GM19035 (cell line): Measurements from ENCODE around the gene LOXL3.
A peak's percentile ranks its signal among the peaks of the same experiment; 100 is the strongest.

Experiments
- ATAC-seq: cut with Tn5 transposase; IDR thresholded peaks from one replicate; pipeline ENCODE4 v1.9.1; 2021; ENCODE audit not compliant: unreplicated experiment

The LOXL3 gene

DNA sequence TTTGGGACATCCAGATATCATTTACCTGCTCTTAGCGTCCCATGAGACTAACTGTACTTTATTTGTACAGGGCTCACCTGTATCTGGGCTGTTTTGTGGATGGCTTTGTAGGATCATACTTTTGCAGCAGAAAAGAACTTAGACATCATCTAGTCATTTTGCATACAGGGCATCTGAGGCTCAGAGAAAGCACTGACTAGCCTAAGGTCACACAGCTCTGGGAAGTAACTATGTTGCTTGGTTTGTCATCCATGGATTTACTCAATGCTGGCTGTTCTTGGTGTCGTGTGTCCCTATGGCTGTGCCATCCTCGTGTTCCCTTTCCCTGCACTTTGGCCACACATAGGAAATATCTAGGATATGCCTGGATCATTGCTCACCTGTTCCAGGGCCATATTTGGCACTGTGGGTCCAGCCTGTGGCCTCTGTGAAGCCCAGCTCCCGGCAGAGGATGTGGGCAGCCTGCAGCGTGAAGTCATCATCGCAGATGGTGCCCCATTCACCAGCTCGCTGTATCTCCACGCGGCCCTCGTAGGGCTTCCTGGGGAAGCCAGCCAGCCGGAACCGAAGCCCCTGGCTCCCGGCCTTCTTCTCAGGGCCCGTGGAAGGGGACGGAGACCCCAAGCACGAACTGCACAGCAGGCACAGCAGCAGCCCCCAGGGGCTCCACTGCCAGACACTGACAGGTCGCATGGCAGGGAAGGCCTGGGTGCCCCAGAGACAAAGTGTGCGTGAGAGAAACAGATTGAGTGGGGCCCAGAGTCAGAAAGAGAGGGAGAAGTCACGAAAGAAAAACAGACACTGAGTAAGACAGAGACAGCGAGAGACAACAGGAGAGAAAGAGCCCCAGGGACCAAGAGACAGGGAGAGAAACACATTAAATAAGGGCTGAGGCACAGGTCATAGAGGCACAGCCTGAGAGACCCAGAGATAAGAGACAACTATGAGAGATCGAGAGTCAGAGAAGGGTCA lies 1.5 kb downstream of the LOXL3 start:
- ATAC-seq = no peak

DNA sequence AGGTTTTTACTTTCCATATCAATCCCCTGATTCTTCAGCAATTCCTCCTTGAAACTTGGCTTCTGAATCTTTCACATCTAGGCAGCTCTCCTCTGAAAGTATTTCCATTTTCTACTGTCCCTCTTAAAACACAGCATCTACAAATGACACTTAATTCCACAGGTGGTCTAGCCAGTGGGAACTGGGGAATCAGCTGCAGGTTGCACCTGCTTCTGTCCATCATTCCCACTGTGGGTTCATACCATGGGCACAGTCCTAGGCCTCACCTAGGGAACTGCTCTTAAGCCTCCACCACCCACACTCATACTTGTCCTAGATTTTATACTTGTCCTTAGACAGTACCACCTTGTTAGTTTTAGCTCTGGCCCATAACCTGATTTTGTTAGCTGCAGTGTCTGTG lies 2.2 kb downstream of the LOXL3 start:
- ATAC-seq = no peak

DNA sequence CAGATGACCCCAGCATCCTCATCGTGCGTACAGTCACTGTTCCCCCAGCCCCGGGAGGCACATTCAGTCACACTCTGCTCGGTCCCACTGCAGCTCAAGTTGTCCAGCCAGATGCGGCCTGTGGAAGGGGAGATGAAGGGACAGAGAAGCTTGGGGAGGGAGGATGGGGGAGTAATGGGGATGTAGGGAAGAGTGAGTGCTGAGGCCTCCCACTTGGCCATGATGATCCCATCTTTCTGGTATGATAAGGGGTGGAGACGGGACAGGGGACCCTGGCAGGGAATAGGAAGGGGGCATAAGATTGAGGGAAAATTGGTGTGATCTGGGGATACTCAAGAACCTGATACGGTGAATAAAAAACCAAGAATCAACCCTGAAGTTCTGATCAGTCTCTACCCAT lies 3.5 kb downstream of the LOXL3 start:
- ATAC-seq = no peak

DNA sequence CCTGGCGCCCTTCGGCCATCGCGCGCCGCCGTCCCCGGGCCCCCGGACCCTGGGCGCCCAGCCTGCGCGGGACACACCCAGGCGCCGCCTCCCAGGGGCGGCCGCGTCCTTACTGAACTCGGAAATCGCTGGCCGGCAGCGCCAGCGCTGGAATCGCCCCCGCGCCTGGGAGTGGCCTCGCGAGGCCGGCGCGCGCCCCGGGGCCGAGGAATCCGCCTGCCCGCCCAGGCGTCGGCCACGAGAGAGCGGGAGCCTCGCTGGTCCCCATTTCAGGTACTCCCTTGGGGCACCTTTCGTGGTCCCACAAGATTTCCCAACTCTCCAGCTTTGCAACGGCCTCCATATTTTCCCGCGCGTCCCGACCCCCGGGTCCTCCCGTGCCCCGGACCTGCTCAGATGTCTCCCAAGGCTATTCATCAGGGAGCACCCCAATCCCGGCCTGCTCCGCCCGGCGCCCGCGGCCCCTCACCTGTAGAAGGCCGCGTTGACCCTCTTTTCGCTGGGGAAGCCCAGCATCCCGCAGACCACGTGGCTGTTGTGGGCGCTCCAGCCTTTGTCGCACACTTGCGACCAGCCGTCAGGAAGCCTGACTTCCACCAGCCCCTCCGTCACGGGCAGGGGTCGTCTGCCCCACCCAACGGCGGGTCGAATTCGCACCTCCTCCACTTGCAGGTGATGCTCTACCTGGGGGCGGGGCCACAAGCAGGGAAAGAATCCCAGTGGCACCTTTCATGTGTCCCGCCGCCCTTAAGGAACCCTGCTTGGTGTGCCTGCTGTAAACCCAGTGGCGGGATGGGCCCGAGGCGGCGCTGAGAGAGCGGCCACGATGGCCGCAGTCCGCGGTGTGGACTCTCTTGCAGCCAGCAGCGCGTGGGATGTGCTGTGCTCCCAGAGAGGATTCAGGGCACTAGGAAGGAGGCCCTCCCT lies 4.6 kb downstream of the LOXL3 start:
- ATAC-seq = peak; percentile 31

DNA sequence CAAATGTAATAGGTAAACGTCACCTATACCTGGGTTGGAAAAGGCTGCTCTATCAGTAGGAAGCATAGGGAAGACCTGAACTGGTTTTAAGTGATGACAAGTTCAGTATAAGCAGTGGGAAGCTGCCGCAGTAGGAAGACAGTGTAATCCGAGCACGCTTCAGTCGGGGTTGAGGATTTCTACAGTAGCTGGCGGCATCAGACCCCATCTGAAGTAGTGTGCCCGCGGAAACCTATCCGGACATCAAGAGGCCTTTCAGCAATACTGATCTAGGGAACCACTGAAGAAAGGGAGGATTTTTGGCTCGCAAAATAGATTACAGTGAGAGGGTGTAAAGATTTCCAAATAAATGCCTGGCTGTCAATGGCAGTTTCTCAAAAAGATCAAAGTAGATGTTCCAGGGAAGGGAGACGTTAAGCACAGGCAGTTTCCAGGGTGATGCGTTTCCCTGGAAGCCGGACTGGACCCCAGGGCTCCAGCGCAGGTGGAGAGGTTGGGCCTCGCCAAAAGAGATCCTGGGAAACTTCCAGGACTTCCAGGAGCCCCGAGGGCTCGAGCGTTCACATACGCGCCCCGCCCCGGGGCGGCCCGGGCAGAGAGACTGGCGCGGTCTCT lies 5.3 kb downstream of the LOXL3 start:
- no peak for ATAC-seq

DNA sequence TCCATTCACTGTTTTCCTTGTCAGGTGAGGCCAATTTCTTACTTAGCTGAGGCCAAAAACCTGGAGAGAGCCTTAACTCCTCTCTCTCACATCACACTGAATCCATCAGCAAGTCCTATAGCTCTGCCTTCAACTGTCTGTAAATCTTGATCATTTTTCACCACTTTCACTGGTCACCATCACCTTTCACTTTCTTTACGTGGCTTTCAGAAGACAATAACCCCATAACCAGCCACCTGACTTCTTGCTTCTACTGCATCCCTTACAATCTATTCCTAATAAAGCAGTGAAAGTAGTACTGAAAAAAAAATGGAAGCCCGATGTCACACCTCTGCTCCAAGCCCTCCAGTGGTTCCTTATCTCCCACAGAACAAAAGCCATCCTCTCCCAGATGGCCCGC lies 7.7 kb downstream of the LOXL3 start:
- ATAC-seq = no peak

DNA sequence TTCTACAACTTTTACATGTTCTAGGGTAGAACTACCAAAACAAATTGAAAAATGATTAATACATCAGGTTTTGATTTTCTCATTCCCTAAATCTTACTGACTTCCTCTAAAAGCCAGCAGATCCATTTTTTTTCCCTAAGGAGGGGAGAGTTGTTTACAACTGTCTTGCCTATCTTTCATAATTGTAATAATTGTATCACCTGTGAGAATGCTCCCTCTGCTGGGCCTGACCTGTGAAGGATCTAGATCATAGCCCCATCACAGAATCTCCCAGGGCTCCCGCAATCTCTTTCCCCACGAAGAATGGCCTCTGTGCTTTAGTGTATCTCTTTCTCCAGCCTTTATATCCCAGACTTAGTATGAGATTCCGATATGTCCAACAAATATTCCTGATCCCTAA lies 9.1 kb downstream of the LOXL3 start:
- no peak for ATAC-seq

DNA sequence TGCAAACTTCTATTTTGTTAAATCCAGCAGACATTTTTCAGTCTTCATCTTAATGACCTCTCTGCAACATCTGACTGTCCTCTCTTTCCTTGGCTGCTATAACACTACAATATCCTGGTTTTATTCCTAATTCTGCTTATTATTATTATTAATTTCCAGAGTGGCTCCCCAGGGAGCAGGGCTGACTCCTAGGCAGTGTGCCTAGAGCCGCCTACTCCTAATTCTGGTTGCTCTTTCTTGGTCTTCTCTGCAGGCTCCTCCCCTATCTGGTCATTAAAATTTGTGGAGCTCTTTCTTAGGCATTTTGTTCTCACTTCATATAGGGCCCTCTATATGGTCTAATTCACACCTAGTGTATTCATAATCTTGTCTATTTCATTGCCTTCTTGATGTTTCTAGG lies 10.8 kb downstream of the LOXL3 start:
- ATAC-seq = no peak

DNA sequence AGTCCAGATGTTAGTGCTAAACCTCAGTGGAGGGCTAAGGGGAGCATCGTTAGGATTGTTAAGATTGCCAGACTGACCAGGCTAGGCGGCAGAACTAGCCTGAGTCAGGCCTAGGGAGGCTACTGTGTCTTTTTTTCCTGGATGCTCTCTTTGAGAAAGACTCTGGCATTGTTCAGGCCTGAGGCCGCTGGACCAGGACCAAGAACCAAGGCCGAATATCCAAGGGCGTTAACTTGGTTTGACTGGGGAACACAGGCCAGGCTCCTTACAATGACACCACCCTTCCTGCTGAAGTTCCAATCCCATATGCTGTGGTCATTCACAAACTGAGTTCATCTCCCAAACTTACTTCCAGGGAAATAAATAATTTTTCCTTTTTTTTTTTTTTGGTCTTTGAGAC lies 13.5 kb downstream of the LOXL3 start:
- no peak for ATAC-seq

DNA sequence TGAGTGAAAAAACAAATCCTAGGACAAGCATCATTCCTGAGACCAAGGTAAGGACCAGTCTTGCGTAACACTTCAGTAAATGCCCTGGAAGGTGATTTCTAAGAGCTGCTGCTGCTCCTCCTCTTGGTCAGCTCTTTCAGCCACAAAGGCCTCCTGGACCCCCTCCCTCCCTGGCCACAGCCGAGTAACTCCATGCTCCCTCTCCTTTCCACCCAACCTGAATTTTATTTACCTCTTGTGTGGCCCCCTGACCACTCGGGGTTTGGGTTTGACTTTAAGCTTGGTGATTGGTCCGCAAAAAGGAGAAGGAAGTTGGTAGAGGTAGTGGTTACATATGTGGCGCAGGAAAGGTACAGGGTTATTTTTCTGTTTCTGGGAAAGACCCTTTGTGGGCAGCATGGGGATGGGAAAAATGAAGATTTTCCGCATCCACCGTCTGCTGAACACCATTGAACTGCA lies 14.8 kb downstream of the LOXL3 start:
- ATAC-seq = no peak

DNA sequence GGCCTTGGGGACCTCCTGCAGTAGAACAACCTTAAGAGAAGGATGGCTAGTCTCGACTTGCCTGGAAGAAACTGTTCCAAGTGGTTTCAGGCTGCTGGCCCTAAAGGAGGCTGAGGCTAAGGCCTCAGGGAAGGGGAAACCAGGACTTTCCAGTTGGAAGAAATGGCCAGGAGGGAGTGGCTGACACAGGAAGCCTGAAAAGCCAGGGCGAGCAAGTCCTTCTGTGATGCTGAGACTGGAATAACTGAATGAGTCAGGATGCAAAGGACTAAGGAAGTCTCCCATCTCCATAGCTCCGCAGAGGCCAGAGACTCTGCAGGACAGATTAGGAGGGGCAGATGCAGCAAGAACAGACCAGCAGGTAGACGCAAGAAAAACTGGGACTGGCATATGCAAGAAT lies 16.6 kb downstream of the LOXL3 start:
- ATAC-seq = no peak

DNA sequence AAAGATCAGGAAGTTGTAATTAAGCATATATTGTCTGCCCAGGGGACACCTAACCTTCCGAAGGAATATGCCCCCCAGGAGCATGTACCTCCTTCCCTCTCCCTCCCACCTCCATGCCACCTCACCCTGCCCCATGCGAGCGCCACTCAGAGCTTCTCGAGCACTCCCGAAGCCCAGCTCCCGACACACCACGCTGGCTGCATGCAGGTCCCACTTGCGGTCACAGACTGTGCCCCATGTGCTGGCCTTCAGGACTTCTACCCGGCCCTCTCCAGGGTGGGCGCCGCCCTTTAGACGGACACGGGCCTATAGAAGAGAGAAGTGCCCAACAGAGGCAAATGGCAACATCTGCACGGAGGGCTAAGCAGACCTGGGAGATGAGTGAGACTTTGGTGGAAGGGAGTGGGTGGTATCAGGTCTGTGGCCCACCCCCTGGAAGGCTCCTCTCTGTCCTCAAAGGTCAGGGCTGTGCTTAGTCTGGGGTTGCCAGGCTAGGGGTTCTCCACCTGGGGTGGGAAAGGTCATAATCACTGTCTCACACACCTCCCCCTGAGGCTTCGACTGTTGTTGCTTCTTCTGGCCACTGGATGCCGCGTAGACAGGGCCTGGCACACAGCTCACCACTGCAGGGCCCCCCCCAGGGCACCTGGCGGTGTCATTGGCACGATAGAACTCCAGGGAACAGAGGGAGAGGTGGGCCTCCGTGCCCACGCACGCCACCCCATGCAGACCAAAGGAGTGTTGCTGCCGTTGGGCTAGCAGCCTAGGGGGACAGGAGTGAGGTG lies 17.4 kb downstream of the LOXL3 start:
- no peak for ATAC-seq

DNA sequence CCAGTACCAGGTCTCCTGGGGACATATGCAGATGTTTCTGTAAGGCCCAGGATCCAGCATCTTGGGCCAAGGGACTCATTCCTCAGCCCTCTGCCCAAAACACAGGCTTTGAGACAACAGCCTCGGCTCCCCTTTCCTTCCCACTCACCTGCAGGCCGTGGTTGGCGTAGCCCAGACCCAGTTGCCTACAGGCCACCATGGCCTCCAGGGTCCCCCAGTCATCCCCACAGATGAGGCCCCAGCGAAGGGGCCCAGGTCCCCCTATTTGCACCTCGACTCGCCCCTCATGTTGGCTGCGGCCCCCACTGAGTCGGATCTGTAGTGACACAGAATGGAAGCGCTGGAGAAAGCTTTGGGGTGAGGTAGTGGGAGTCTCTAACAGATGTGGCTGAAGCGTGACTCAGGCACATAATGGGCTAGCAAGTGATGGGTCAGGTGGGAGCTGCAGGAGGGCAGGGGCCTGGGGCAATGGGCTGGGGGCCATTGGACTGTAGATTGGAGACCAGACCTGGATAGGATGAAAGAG lies 18.2 kb downstream of the LOXL3 start:
- no peak for ATAC-seq

DNA sequence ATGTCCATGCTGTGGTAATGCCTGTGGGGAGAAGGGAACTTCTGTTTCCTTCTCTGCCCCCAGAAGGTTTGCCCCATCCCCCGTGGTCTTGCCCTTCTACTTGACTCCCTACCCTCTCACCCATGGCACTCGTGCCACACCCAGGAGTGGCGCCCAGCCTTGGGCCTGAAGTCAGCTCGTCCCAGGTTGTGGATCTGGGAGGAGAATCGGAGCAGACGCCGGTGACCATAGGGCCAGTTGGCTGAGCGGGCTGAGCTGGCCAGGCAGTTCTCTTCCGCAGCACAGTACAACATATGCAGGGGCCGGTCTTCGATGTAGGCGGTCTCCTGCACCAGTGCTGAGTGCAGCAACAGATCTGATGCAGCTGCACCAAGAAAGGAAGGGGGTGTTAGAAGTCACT lies 19.3 kb downstream of the LOXL3 start:
- no peak for ATAC-seq

DNA sequence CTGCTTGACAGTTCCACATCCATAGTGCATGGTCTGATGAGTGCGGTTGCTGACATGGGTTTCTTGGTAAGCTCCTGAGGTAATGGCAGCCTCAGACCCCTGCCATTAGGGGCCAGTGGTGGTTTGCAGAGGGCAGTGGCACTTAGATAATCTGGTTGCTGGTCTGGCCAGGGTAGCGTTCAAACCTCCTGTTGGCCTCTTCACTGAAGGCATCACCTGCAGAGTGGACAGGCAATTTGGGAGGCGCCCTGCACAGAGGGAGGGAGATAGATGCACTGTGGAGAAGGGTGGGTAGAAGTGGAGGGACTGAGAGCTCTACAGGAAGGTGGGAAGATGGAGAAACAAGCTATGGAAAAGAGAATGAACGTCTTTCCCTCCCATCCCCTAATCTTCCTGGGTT lies 20.3 kb downstream of the LOXL3 start:
- ATAC-seq = no peak

DNA sequence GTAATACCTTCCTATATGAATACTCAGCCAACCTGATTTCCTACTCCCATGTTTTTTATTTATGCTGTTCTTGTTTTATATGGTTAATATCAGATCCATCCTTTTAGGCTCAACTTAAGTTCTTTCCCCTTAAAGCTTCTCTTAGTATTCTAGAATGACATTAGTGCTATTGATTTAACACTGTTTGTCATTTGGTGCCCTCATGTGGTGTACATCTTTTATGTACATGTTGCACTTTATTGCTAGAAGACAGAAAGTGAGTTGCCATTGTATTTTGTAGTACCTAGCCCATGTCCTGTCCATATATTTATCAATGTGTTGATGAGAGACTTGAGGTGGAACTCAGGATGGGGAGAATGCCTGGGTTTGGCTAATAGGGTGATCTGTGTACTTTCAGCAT lies 21.5 kb downstream of the LOXL3 start:
- ATAC-seq = no peak

DNA sequence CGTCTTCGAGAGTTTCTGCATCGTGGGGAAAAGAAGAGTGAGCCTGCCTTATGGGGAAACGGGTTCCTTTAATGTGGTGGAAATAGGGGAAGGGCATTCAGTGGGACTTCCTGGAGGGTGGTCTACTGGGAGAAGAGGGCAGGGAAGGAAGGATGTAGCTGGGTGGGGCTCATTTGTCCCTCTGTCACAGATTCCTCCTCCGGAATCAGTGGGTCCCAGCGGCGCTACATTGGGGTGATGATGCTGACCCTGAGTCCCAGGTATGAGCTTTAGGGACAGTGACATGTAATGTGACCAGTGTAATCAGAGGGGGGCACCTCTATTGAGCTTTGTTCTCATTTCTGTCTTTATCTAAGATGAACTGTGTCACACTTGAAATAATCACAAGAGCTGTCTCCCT lies 22.1 kb downstream of the LOXL3 start:
- no peak for ATAC-seq

DNA sequence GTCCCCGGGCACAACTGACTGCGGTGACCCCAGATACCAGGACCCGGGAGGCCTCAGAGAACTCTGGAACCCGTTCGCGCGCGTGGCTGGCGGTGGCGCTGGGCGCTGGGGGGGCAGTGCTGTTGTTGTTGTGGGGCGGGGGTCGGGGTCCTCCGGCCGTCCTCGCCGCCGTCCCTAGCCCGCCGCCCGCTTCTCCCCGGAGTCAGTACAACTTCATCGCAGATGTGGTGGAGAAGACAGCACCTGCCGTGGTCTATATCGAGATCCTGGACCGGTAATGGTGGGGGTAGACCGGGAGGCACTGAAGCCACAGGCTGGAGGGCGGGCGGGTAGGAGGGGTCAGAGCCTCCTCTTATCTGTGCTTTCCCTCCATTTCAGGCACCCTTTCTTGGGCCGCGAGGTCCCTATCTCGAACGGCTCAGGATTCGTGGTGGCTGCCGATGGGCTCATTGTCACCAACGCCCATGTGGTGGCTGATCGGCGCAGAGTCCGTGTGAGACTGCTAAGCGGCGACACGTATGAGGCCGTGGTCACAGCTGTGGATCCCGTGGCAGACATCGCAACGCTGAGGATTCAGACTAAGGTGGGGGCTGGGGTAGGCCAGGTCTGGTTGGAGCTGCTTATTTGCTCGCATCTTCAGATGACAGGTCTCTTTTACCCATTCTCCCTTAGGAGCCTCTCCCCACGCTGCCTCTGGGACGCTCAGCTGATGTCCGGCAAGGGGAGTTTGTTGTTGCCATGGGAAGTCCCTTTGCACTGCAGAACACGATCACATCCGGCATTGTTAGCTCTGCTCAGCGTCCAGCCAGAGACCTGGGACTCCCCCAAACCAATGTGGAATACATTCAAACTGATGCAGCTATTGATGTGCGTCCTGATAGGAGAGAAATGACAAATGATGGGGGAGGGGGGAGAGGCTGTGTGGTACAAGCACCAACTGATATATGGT lies 23.2 kb downstream of the LOXL3 start:
- peak; percentile 29 for ATAC-seq
